H1 (cell line): ENCODE results near the gene PALD1. TPM values are rescaled to one million over a fixed set of nuclear protein-coding genes. Genes with fewer than 3 reads are reported as not detected.

Experiments
- BCL11A ChIP-seq, 2 experiments: IDR thresholded peaks; one replicate each; pipeline ENCODE4 v1.6.1; 2011; ENCODE audit warnings: low read depth in 2 of 2, low read length in 2 of 2, mild to moderate bottlenecking in 2 of 2
- EZH2 ChIP-seq: fragments of 200-600 bp; sonication (generic); IDR thresholded peaks from 2 replicates; pipeline ENCODE4 v1.7.1; 2012; ENCODE audit warnings: low read depth, mild to moderate bottlenecking, moderate library complexity, low read length, inconsistent platforms; ENCODE audit not compliant: severe bottlenecking
- JUND ChIP-seq: IDR thresholded peaks from 2 replicates; pipeline ENCODE4 v1.6.1; 2011; ENCODE audit warnings: mild to moderate bottlenecking, improper control_type of control experiment, low read length
- NRF1 ChIP-seq: IDR thresholded peaks from 2 replicates; pipeline ENCODE4 v1.6.1; 2011; ENCODE audit warnings: mild to moderate bottlenecking, low read depth, low read length, improper control_type of control experiment
- polyA plus RNA-seq, 7 experiments: library from polyadenylated mRNA; depleted of rRNA in 3 of 7; stranded (reverse) in 5 of 7; unstranded in 2 of 7; fragments of >200 nt in 5 of 7; fragments of 200-250 nt in 2 of 7; gene quantifications; 1 replicate in 5 of 7; 2 replicates in 1 of 7; 4 replicates in 1 of 7; pipeline versions ENCODE4 v1.2.1 to v1.2.3, GENCODE V29; 2011 to 2013; ENCODE audit warnings: missing spikeins in 2 of 7, mixed read lengths in 2 of 7
- total RNA-seq: library from RNA; stranded (reverse); fragmentation: NEBNext Ultra II Directional; extraction: Animal tissue kit (Norgen Biotek cat#: 25700); gene quantifications from 2 replicates; pipeline ENCODE4 v1.2.1, GENCODE V29; 2021

Gene PALD1
- total and polyA plus RNA-seq, 2 of the 8 experiments (the other 6 are each of a cell fraction or from before 2014, with no cell fraction given), result 13.3 to 32.8 TPM

GRCh38 chr10:70586348-70586930 lies 107.9 kb downstream of the PALD1 start (continued):
- no peak for TF ChIP-seq NRF1
- TF ChIP-seq JUND, result no peak
- no peak for TF ChIP-seq EZH2
- TF ChIP-seq BCL11A (IDR thresholded peaks at IDR 0.05; ENCODE audit: low read depth in 2 of 2, low read length in 2 of 2), result no peak
